HG03045 (cell line): Measurements from ENCODE around the gene ADIPOR2.
"Not testable (repeated sequence)": the region's sequence is repeated elsewhere in the genome, so short reads cannot be mapped to it uniquely, and the experiment has no call there.

ENCODE experiments used
- ATAC-seq: cut with Tn5 transposase; IDR thresholded peaks from one replicate; pipeline ENCODE4 v1.9.1; 2021; ENCODE audit warnings: mild to moderate bottlenecking, moderate library complexity; ENCODE audit not compliant: unreplicated experiment

ADIPOR2 gene

DNA sequence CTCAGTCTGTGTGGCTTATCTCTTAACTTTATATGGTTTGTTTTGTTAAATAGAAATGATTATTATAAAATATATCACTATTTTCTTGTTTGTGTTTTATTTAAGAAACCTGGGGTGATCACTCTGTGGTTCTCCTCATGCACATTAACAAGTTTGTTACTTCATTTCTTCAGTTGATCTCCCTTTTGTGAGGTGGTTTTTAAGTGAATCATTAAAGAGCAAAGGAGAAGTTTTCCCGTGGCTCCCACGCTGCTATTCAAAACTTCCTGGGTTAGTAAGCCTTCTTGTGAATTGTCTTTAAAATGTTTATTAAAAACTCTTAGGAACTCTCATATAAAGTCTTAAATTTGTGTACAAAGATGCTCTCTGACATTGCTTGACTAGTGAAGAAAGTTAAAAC lies 11.8 kb downstream of the ADIPOR2 start:
- no peak for ATAC-seq

DNA sequence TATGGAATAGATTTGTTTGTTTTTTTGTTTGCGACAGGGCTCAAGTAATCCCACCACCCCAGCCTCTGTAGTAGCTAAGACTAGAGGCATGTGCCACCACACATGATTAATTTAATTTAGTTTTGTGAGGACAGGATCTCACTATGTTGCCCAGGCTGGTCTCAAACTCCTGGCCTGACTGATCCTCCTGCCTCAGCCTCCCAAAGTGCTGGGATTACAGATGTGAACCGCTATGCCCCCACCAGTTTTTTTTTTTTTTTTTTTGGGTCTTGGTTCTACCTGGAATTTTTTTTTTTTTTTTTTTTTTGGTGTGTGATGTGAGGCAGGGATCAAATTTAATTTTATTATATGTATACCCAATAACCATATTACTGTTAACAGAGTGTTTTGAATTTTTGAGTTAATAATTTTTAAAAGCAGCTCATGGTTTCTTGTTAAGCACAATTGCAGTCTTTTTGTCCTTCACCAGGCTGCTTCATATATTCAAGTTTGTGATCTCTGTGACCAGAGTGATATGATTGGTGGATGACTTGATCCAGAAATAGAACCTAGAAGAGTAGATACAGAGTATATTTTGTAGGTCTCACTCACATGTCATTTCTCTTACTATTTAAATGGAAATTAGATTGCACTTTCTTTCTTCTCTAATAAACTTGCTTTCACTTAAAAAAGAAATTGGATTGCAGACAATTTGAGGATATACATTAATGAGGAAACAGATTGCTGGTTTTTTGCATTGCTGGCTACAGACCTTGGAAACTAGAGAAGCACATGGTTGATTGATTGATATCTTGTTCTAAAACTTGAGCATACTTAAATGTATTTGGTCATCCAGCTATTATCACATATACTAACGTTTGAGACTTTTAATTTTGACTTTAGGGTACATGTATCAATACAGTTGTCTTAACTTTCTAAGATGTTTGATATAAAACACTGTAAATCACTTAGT lies 13.2 kb downstream of the ADIPOR2 start:
- no peak for ATAC-seq

DNA sequence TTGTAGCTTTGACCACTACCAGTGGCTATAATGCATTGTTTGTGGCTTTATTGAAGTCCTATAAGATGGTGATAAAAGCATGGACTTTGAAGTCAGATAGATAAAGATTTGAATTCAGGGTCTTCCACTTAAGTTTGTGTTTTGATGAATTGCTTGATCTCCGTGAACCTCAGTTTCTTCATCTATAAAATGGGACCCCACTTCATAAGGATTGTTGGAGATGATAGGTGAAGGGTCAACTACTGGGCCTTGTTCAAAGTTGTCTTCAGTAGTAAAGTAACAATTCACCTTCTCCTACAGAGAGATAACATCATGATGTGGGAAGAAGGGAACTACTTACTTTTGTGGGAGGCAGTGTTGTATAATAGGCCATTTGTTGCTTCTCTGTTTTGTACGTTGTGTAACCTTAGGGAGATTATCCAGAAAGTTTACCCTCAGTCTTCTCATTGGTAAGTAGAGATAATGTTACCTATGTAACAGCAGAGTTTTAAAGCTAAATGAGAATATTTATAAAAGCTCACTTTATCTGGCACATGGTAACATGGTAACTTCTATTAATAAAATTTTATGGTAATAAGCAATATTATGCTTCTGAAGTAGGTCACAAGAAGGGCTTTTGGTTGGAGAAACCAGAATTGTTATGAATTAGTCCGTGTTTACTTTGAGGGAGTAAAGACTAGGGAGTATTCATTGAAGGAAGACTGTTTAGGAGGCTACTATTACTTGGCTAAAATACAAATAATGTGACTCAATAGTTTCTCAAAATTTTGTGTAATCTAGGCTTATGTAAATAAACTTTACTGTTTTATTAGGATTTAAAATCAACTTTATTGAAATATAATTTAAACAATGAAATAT lies 15.1 kb downstream of the ADIPOR2 start:
- no peak for ATAC-seq

DNA sequence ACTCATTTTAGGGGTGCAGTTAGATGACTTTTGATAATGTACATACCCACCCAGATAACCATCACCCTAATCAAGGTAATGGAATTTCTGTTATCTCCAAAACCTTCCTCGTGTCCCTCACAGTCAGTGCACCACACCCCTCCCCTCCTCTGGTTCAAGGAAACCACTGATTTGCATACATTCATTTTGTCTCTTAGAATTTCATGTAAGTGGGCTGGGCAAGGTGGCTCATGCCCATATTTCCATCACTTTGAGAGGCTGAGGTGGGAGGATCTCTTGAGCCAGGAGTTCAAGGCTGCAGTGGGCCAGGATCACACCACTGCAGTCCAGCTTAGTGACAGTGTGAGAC lies 15.7 kb downstream of the ADIPOR2 start:
- no peak for ATAC-seq

DNA sequence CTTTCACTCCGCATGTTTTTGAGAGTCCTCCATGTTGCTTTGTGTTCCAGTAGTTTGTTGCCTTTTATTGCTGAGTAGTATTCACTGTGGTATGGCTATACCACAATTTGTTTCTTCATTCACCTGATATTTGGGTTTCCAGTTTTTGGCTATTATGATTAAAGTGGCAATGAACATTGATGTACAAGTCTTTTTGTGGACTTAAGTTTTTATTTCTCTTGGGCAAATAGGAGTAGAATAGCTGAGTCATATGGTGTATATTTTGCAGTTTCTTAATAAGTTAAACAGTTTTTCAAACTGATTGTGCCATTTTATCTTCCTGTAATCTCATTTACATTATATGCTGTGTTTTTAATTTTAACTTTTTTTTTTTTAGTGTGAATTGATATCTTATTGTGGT lies 16.2 kb downstream of the ADIPOR2 start:
- ATAC-seq, result no peak

DNA sequence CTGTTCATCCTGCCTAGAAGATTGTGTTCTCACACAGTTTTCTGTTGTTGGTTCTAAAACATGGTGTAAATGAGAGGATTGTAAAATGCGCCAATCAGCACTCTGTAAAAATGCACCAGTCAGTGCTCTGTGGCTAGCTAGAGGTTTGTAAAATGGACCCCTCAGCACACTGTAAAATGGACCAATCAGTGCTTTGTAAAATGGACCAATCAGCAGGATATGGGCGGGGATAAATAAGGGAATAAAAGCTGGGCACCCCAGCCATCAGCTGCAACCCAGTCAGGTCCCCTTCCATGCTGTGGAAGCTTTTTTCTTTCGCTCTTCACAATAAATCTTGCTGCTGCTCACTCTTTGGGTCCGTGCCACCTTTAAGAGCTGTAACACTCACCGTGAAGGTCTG lies 19.1 kb downstream of the ADIPOR2 start:
- not testable (repeated sequence) for ATAC-seq

DNA sequence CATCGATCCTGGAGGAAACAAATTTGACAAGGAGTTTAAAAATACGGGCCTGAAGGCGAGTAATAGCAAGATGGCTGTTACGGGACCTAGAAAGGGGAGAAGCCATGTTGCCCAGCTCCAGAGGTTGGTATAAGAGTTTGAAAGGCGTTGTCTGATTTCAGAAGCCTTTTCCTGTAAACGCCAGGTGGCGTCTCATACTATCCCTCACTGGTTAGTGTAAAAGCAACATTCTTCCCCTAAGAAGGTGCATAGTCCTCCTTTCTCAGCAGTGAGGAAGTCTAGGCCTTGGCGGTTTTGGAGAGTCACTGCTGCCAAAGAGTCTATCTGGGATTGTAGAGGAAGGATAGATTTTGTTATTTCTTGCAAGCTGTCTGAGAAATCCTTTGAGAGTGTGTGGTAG lies 20.0 kb downstream of the ADIPOR2 start:
- ATAC-seq, result not testable (repeated sequence)

DNA sequence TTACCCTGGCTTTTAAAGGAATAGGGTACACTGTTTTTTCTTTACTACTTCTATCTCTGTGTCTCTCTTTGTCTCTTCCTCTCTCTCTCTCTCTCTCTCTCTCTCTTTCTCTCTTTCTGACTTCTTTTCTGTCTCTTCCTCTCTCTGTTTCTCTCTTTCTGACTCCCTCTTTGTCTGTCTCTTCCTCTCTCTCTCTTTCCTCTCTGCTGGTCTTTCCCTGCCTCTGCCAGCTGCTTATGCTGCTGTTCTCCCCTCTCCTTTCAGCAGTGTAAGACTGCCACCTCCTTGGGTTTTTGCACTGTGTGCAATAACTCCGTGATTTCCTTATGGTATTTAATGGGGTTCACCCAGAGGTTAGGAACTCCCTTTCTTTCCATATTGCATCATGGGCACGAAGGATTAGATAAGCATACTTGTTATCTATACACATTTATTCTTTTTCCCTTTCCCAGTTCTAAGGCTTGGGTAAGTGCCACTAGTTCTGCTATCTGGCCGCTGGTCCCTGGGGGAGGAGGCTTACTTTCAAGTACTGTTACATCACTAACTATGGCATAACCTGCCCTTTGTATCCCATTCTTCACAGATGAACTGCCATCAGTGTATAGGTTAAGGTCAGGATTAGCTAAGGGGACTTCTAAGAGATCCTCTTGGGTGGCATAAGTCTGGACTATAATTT lies 20.8 kb downstream of the ADIPOR2 start:
- not testable (repeated sequence) for ATAC-seq

DNA sequence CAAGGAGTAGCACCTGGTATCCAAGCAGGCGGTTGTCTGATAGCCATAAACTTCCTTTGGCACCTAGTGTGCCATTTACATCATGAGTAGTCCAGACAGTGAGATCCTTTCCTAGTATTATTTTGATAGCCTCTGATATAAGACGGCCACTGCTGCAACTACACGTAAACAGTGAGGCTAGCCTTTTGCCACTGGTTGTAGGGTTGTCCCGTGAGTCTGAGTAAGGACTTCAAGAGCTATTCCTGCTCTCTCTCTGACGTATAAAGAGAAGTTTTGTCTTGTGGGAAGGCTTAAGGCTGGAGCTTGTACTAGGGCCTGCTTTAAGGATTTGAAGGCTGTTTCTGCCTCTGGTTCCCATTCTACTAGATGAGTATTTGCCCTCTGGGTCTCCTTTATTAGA lies 21.4 kb downstream of the ADIPOR2 start:
- ATAC-seq, result not testable (repeated sequence)

DNA sequence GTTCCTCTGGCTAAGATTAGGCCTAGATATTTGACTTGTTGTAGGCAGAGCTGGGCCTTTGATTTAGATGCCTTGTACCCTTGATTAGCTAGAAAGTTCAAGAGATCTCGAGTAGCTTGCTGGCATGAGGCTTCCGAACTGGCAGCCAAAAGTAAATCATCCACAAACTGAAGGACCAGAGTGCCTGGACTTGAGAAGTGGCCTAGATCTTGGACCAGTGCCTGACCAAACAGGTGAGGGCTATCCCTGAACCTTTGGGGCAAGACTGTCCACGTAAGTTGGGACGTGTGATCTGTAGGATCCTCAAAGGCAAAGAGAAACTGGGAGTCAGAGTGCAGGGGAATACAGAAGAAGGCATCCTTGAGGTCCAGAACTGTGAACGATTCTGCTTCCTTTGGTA lies 22.0 kb downstream of the ADIPOR2 start:
- not testable (repeated sequence) for ATAC-seq

DNA sequence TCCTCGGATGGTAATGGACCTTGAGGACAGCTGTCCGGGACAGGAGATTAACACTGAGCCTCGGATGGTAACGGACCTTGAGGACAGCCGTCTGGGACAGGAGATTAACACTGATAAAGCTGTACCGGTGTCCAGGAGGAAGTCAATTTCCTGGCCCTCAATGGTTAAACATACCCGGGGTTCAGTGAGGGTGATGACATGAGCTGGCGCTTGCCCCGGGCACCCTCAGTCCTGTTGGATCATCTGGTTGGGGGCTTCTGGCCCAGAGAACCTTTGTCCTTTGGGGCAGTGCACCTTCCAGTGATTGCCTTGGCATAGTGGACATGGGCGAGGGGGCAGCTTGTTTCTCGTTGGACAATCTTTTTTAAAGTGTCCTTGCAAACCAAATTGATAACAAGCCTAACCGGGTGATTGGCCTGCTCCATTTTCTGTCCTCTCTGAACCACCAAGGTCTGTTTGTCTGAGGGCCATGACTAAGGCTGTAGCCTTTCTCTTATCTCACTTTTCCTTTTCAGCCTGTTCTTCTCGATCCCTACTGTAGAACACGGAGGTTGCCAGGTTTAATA lies 23.0 kb downstream of the ADIPOR2 start:
- ATAC-seq, result not testable (repeated sequence)

DNA sequence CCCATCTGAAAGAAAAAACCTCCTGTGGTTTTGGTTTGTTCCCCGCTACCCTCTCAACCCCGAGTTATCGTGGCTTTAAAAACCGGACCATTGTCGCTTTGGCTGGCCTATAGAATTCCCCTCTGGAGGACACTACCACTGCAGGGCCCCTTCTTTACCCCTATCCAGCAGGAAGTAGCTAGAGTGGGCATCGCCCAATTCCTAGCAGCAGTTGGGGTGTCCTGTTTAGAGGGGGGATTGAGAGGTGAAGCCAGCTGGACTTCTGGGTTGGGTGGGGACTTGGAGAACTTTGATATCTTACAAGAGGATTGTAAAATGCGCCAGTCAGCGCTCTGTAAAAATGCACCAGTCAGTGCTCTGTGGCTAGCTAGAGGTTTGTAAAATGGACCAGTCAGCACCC lies 24.6 kb downstream of the ADIPOR2 start:
- not testable (repeated sequence) for ATAC-seq

DNA sequence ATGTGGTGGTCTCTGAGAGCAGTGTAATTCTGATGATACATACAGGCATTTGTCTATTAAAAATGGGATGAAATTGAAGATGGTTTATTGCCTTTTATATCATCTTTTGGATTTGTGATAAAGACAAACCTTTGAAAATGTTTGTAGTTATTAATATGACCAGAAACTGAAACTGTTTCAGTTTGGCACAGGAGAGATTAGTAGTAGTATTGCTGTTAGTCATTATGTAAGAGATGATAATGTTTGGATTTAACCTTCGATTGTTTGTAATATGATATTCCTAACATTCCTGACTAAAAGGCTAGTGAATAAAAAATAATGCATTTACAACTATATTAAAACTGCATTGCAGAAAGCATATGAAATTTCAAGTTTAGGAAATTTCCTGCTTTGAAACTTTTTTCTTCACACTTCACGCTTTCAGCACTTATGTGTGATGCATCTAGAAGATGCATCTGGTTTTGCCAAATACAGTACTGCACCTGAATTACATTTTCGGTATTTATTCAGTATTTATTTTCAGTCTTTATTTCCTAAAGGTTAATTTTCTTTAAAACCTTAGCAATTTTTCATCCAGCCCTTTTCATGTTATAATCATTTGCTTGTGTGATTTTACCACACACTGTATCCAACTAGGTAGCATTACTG lies 25.5 kb downstream of the ADIPOR2 start:
- ATAC-seq, result no peak

DNA sequence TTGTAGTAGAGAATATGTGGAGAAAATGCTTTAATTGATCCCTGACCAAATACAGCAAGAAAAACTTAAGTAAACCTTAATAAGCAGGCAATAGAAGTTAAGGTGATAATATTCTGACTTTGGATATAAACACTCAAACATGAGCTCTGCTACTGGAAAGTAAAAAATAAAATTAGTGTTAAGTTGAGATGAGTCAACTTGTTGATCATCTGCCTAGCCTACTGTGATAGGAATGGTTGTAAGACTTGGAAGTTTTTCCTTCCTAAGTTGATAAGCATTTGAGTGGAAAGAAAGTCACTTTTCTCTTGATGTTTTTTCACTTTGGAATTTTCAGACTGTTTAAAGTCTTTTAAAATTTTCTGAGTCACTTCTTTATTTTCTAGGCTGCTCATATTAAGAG lies 26.0 kb downstream of the ADIPOR2 start:
- ATAC-seq, result no peak

DNA sequence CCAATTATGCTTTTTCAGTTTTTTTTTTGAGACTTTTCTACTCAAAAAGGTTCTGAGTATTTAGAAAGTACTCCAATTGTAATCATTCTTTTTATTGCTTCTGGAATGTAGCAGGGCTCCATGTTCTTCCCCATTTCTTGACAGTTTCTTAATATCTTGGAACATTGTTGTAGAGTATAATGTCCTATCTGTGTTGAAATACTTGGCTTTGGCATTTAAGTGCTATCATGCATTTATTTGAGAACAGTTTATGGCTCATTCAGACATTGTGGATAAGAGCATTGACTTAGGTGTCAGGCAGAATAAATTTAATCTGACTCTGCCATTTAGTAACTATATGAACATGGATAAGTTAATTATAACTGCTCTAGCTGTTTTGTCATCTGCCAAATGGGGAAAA lies 28.3 kb downstream of the ADIPOR2 start:
- no peak for ATAC-seq

DNA sequence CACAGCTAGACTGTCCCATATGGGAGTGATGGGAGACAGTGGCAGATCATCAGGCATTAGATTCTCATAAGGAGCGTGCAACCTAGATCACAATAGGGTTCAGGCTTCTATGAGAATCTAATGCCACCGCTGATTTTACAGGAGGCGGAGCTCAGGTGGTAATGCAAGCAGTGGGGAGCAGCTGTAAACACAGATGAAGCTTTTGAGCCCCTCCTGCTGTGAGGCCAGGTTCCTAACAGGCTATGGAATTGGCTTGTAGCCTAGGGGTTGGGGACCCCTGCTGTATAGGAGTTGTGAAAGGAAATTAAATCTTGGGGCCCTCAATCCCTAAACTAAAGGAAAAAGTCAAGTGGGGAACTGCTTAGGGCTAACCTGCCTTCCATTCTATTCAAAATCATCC lies 29.6 kb downstream of the ADIPOR2 start:
- no peak for ATAC-seq

DNA sequence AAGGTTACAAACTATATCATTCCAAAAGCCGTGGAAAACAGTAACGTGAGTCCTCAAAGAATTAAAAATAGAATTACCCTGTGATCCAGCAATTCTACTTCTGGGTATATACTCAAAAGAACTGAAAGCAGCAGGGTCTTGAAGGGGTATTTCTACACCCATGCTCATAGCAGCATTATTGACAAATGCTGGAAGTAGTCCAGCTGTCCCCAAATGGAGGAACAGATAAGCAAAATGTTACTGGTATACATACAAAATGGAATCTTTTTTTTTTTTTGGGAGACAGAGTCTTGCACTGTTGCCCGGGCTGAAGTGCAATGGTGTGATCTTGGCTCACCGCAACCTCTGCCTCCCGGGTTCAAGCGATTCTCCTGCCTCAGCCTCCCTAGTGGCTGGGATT lies 32.9 kb downstream of the ADIPOR2 start:
- no peak for ATAC-seq

DNA sequence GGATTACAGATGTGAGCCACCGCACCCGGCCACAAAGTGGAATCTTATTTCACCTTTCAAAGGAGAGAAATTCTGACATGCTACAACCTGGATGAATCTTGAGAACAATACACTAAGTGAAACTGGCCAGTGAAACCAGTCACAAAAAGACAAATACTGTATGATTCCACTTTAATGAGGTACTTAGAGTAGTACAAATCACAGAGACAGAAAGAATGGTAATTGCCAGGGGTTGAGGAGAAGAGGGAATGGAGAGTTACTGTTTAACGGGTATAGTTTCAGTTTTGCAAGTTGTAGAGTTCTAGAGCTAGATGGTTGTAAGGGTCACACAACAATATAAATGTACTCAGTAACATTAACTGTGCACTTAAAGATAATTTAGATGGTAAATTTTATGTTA lies 33.4 kb downstream of the ADIPOR2 start:
- ATAC-seq, result no peak

DNA sequence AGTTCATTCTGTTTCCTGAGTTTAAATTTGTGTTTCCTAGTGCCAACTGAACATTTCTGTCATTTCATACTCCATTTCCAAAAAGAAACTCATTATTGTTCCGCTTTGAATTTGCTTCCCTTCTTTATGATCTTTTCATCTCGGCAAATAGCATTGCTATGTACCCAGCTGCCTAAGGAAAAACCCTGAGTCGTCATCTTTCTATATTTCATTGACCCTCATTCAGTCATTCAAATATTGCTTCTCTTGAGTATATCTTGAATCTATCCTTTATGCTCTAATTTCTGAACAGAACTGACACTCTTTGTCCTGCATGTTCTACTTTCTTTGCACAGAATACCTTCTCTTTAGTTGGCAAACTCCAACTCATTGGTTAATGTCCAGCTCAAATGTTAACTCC lies 35.9 kb downstream of the ADIPOR2 start:
- ATAC-seq, result no peak

DNA sequence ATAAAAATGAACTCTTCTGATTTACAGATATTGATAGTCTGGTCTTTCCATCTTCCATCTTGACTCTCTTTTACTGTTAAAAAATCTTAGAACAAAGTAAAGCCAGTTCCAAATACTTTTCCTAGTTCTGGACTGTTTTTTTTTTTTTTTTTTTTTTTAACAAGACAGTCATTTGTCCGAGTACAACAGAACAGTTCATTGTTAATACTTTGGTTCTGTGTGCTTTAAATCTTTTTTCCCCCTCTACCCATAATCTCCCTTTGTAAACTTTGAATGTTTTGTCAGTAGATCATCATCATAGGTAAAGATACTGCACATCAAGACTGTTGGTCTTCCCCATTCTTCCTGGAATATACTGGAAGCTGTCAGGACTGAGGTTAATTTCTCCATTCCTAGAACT lies 38.0 kb downstream of the ADIPOR2 start:
- no peak for ATAC-seq
